Ishikawa (cell line): ENCODE data around the gene BMS1.
A peak's percentile ranks its signal among the peaks of the same experiment; 100 is the strongest.

Experiments used
- CEBPB ChIP-seq: IDR thresholded peaks from 2 replicates; pipeline ENCODE4 v1.6.1; 2012
- CREB1 ChIP-seq: IDR thresholded peaks from 2 replicates; pipeline ENCODE4 v1.6.1; 2012; ENCODE audit warnings: low read depth
- EGR1 ChIP-seq: IDR thresholded peaks from 2 replicates; pipeline ENCODE4 v1.6.1; 2012
- EP300 ChIP-seq: IDR thresholded peaks from 2 replicates; pipeline ENCODE4 v1.6.1; 2012; ENCODE audit warnings: borderline replicate concordance
- FOXM1 ChIP-seq: IDR thresholded peaks from 2 replicates; pipeline ENCODE4 v1.6.1; 2012; ENCODE audit warnings: low read depth, borderline replicate concordance
- MAX ChIP-seq: IDR thresholded peaks from 2 replicates; pipeline ENCODE4 v1.6.1; 2012
- NFIC ChIP-seq: IDR thresholded peaks from 2 replicates; pipeline ENCODE4 v1.6.1; 2012
- RAD21 ChIP-seq: IDR thresholded peaks from 2 replicates; pipeline ENCODE4 v1.6.1; 2012; ENCODE audit warnings: low read depth
- REST ChIP-seq: IDR thresholded peaks from 2 replicates; pipeline ENCODE4 v1.6.1; 2012; ENCODE audit warnings: low read depth, mild to moderate bottlenecking
- TAF1 ChIP-seq: IDR thresholded peaks from 2 replicates; pipeline ENCODE4 v1.6.1; 2012; ENCODE audit warnings: low read depth, mild to moderate bottlenecking
- TCF12 ChIP-seq: IDR thresholded peaks from 2 replicates; pipeline ENCODE4 v1.6.1; 2012; ENCODE audit warnings: low read depth
- TEAD4 ChIP-seq: IDR thresholded peaks from 2 replicates; pipeline ENCODE4 v1.6.1; 2012
- USF1 ChIP-seq: IDR thresholded peaks from 2 replicates; pipeline ENCODE4 v1.6.1; 2012
- YY1 ChIP-seq: IDR thresholded peaks from 2 replicates; pipeline ENCODE4 v1.6.1; 2012; ENCODE audit warnings: low read depth
- ZBTB7A ChIP-seq: IDR thresholded peaks from 2 replicates; pipeline ENCODE4 v1.6.1; 2012; ENCODE audit warnings: low read depth

Gene BMS1

GRCh38 chr10:42783181-42783549 is 570 bp downstream of the BMS1 start:
- no peak for TF ChIP-seq TCF12
- TF ChIP-seq EGR1, result no peak
- no peak for TF ChIP-seq CEBPB
- TF ChIP-seq RAD21, result no peak
- TF ChIP-seq USF1, result no peak
- no peak for TF ChIP-seq FOXM1

- TF ChIP-seq FOXM1 (no peak), TAF1 (no peak), CEBPB (0 out of 2 replicates have a peak, but pooled peaks have one; percentile 21), EP300 (no peak)
Measured at GRCh38 chr10:42785759-42786158, 3.2 kb downstream of the BMS1 start.

GRCh38 chr10:42790835-42791234 is 8.2 kb downstream of the BMS1 start:
- no peak for TF ChIP-seq RAD21
- TF ChIP-seq NFIC, result no peak
- no peak for TF ChIP-seq EGR1
- no peak for TF ChIP-seq ZBTB7A
- TF ChIP-seq YY1, result no peak
- no peak for TF ChIP-seq EP300
- no peak for TF ChIP-seq CEBPB
- no peak for TF ChIP-seq CREB1
- TF ChIP-seq USF1, result no peak
- no peak for TF ChIP-seq TAF1
- TF ChIP-seq TCF12, result no peak

GRCh38 chr10:42795701-42796100 is 13.1 kb downstream of the BMS1 start:
- TF ChIP-seq RAD21, result no peak
- TF ChIP-seq CEBPB, result no peak
- no peak for TF ChIP-seq EP300
- TF ChIP-seq EGR1, result no peak
- no peak for TF ChIP-seq REST
- no peak for TF ChIP-seq FOXM1
- no peak for TF ChIP-seq CREB1
- no peak for TF ChIP-seq NFIC
- TF ChIP-seq TCF12, result no peak
- TF ChIP-seq MAX, result no peak
- no peak for TF ChIP-seq TAF1
- TF ChIP-seq ZBTB7A, result no peak

GRCh38 chr10:42801135-42801534 is 18.5 kb downstream of the BMS1 start:
- TF ChIP-seq TCF12 (no peak), EGR1 (no peak), YY1 (no peak), RAD21 (no peak), EP300 (no peak), MAX (no peak), FOXM1 (no peak), USF1 (no peak), TAF1 (no peak), CREB1 (no peak), TEAD4 (no peak), REST (no peak), ZBTB7A (no peak), NFIC (no peak), CEBPB (no peak)

- TF ChIP-seq EGR1 (no peak), CEBPB (no peak), RAD21 (no peak), TAF1 (no peak), USF1 (no peak), EP300 (no peak), CREB1 (no peak), FOXM1 (no peak), NFIC (no peak), ZBTB7A (no peak)
Measured at GRCh38 chr10:42802876-42803275, 20.3 kb downstream of the BMS1 start.
